ENCODE results near the gene TRIM3.

TRIM3 gene

DNA sequence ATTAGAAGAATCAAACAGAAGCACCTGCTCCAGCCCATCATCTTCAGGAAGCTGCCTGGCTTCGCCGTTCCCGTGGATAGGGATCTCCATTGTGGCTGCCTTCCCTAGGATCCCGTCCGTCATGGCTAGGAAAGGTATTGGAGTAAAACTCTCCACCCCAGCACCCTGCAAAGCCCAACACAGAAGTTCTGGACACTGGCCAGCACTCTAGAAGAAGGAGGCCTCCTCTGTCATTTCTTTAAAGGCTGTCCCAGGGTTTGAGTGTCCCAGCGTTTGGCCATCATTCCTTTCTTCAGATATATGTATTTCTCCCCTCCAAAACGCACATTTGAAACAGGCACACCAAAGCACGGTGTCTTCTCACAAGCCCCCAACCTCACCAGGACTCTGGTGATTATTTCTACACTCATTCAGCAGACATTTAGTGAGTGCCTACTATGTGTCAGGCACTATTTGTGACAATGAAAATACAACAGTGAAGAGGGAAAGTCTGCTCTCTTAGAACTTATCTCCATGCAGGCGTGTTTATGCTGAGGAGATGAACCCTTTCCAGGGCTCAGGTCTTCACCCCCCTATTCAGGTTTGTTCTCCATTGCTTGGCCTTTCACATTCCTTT, 6.7 kb upstream of the TRIM3 start:
- DNase-seq = no peak

DNA sequence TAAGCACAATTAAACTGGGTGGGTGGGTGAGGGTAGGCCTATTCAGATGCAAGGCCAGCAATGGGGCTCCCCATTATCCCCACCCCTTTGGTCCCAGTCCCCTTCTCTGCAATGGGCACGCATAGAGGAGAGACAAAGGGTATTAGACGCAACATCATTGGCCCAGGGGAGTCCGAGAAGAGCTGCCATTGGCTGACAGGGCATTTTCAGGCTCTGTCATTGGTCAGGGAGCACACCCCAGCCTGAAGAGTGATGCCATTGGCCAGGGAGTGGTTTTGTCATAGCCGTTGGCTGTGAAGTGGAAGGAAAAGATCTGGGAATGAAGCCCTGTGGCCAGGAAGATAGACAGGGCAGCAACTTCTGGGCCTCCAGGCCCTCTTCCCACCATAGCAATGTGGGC, 2.8 kb upstream of the TRIM3 start:
- DNase-seq = no peak

DNA sequence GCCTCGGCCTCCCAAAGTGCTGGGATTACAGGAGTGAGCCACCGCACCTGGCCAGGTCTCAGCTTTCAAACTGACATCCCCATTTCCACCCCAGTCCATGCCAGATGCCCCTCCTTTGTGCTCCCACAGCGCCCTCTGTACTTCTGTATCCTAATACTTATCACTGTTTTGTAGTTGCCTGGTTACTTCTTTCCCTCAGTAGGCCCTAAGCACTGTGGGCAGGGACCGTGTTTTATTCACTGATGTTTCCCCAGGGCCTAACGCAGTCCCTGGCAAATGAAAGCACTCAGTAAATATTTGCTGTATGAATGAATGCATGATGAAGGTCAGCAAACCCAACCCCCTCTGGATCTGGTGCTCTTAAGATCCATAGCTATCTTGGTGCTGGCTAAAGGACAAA, 2.2 kb upstream of the TRIM3 start:
- no peak for DNase-seq

DNA sequence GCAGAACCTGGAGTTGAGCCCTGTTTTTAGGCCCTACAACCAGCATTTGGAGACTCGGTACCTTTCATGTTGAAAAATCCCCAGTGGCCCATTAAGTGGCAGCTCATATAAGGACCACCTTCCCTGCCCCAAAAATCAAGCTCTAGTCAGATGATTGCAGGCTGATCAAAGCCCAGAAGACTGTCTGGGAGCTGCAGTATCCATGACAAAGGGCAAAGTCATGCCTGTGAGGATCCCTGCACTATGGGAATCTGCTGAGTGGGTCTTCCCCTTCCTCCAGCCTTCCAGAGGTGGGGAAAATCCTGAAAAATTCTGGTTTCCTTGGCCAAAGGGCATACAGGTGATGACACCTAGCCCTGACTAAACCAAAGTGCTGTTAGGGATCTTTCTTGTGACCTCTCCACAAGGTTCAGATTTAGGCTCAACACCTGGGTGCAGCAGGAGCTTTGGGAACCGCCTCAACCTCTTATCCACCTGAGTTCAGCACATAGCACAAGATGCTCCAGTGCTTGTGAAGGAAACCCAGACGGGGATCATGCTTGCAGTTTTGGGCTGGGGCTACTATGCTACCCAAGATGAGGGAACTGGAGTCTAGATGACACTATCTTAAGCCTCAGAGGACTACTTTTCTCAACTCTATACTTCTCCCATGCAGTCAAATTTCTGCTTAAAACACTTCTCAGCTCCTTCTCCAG, 1.2 kb upstream of the TRIM3 start:
- no peak for DNase-seq

DNA sequence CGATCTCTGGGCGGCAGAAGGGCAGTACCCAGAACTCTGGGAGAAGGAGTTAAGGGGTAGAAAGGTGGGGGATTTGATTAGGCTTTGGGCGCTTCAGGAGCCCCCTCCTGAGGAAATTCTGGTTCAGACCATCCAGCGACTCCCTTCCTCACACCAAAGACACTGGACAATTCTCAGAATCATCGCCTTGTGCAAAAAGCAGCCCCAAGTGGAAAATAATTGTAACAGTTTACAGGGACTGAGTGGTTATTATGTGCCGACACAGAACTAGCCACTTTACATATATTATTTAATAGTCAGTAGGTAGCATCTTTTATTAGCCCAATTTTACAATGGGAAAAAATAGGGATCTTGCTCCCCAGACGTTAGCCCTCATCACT, 662 bp upstream of the TRIM3 start:
- DNase-seq = no peak

DNA sequence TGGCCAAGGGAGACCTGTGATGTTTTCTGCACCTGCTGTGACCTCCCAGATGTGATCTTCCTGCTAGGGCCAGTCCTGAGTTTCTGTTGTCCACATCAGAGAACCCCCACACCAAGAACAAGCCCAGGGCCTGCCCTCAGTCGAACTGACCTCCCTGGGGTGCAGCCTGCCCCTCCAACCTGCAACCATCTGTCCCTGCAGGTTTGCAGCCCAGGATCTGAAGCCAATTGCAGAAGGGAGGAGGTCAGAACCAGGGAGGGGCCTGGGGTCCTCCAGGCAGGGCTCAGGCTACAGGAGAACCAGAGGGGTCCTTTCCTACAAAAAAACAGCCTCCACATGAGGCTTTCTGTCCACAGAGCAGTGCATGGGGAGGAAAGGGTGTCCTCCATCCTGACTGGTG, 807 bp downstream of the TRIM3 start:
- no peak for DNase-seq

DNA sequence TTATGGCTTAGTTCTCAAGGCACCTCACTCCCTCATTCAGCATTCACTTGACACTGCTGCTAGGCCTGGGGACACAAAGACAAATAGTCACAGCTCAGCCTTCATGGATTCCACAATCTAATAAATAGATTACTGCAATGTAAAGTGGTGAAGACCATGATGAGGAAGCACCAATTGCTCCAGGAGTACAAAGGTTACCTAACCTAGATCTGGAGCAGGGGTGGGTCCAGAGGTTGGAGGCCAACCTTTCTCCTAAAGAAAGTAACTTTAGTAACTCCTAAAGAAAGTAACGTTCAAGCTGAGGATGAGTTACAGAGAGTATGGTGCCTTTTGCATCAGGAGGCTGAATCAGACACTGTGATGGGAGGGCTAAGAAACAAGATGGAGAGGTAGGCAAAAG, 4.1 kb downstream of the TRIM3 start:
- DNase-seq = no peak

DNA sequence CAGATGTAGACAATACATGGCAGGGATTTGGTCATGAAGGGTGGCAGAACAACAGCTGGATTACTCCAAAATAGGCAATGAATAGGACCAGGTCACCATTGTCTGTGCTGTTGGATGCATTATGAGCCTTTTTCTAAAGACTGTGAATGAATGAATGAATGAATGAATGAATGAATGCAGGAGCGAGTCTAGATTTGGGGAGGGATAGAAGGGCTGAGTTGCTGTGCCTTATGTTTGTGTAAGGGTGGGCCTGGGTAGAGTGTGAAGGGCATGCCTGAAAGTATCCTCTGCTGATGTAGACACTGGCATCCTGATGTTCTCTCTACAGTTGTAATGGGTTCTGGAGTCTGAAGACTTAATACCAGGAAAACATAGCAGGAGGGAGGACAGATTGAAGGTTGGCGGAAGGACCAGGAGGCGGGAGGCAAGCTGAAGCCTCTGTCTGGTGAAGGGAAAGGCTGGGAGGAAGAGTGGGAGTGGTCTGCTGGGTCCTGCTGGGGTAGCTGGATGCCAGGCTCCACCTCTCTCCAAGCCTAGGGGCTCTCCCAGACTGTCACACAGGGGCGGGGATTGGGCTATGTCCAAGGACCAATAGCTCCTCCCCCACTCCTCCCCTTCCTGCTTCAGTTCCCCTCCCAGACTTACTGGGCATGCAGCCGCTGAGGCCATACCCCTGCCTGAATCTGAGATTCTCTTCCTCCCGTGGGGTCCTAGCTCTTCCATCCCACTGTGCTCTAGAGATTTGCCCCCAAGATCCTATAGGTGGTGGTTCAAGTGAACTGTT, 4.8 kb downstream of the TRIM3 start:
- DNase-seq = no peak

DNA sequence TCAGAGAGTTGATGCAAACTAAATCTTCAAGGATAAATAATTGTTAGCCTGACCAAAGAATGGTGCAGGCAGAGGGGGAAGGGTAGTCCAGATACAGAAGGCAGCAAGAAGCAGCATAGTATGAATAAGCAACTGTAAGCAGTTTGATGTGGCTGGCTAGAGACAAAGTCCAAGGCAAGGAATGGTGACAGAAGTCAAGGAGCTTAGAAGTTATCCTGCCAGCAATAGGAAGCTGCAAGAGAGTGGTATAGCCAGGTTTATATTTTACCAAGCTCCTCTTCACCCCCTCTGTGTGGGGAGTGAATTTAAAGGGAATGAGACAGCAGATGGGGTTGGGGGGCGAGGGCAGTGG, 14.7 kb downstream of the TRIM3 start:
- DNase-seq = no peak

DNA sequence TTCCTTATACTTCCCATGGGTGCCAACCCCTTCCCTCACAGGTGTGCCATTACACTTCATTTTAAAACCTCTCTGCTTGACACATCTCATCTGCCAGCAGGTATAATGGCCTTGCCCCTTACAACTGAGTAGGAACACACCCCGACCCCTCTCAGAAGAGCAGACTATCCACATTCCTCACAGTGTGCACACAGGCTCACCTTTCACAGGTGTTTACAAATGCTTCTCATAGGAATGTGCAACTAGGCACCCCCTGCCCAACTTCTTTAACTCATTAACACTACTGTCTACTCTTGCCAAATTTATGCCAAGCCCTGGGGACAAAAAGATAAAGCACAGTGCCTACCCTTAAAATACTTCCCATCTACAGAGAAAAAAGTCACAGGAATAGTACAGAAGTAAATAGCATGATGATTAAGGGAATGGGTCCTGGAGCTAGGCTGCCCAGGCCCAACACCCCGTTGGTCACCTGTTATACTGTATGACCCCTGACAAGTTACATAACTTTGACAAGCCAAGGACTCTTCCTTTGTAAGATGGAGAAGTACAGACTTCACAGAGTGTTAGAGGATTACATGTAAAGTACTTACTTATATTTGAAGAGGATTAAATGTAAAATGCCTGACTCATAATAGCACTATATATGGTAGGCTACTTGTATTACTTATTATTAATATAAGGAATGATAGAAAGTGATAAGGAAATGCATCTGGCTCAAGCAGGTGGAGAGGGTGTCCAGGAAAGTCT, 15.2 kb downstream of the TRIM3 start:
- DNase-seq = no peak

DNA sequence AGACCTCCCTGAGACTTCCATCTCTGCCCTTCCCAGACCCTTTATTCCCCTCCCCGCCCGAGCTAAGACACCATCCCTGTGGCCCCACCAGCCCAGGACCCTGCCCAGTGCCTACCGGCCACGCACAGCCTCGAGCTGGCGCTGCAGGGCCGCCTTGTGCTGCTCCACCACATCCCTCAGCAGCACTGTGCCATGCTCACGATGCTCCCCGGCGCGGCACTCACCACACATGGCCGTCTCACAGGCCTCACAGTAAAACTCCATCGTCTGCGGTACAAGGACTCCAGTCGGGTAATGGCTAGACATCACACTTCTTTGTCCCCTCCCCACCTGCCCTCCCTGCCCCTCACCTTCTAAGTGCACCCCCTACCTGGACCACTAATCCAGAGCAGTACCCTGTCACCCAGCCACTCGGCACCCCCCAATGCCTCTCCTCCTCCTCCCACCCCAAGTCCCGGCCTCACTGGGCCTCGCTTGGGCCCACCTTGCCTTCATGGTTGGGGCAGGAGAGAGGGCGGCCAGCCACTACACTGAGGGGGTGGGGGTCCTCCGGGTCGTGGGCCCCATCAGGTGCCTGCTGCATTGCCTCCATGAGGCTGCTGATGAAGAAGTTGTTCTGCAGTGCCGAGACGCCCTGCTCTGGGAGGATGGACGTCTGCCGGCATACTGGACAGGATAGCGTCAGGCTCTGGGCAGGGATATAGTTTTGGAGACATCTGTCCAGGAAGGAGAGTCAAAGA, 16.0 kb downstream of the TRIM3 start:
- DNase-seq = no peak

DNA sequence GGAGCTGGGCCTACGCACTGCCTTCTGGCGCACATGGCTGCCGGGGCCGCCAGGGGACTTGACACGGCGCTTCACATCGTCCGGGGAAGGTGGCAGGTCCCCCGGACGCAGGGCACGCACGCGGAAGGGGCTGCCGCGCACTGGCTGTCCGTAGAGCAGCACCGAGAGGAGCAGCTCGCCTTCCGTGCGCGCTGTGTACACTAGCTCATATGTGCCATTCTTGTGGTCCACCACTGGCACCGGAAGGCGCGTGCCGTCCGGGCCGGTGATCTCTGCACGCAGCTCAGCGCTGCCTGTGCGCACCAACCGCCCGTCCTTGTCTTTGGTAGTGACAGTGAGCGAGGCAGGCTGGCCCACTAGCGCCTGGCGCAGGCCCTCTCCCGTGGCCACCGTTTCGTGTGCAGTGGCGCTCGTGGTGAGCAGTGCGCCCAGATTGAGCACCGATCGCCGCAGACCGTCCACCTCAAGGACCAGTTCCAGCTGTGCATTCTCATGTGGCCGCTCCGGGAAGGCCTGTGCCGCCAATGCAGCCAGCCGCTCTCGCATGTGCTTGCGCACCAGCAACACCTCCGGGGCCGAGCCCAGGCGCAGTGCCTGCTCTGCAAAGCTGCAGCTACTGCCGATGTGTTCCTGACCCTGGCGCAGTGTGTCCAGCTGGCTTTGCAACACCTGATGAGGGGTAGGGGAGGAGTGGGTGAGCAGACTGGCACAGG, 17.2 kb downstream of the TRIM3 start:
- DNase-seq = no peak

DNA sequence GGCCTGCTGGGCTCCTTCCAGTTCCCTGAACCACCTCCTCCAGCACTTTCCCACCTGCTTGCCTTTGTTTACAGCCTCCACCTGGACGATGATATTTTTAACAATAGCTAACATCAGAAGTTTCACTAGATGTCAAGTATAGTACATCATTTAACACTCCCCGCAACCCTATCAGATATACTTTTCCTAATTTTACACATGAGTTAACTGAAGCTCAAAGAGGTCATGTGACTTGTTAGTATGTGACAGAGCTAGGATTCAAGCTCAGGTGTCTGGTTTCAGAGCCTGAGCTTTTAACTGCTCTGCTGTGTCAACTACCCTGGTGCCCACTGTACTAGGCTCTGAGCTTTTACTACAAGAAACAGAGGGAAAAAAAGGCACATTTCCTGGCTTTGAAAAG, 18.7 kb downstream of the TRIM3 start:
- no peak for DNase-seq

DNA sequence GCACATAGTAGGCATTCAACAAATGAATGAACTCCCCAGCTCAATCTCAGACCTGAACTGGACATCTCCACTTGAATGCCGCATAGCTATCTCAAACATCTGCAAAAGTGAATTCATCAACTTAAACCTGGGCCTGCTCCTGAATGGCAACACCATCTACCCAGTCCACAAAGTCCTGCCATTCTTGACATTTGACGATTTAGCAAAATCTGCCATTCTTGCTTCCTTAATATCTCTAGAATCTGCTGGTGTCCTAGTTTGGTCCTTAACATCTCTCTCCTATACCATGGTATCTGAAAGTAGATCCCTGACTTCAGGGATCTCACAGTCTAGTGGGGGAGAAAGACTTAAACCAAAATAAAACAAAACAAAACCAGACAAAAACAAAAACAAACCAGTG, 20.6 kb downstream of the TRIM3 start:
- DNase-seq = no peak

DNA sequence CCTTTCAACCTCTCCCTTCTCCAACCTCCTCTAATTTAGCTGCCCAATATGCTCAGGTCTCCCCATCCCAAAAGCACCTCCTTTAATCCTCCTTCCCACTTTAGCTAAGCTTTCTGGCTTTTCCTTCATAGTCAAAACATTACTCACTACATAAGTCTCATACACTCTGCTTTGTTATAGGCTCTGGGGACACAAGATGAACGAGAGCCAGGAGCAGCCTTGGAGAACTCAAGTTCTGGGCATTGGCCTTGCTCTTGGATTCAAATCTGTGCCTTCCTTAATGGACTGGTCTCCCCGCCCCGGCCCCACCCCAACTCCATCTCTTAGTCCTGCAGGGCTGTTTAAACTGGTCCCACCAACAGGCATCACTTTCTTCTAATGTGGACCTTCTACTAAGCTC, 21.5 kb downstream of the TRIM3 start:
- DNase-seq = no peak

DNA sequence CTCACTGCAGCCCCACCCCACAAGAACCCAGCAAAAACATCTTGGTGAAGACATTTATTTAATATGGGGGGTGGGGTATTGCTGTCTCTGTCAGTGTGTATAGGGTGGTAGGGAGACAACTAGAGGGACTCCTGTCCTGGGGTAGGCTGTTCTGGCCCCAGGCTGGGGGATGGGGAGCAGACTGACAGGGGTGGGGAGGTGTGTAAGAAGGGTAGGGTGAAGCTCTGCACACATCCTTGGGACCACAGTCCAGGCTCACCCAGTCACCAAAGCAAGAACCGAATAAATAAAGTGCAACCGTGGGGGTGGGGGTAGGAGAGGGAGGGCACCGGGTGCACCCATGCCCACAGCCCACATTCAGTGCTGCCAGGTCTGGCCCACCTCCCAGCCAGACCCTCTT, 25.2 kb downstream of the TRIM3 start:
- DNase-seq = no peak

DNA sequence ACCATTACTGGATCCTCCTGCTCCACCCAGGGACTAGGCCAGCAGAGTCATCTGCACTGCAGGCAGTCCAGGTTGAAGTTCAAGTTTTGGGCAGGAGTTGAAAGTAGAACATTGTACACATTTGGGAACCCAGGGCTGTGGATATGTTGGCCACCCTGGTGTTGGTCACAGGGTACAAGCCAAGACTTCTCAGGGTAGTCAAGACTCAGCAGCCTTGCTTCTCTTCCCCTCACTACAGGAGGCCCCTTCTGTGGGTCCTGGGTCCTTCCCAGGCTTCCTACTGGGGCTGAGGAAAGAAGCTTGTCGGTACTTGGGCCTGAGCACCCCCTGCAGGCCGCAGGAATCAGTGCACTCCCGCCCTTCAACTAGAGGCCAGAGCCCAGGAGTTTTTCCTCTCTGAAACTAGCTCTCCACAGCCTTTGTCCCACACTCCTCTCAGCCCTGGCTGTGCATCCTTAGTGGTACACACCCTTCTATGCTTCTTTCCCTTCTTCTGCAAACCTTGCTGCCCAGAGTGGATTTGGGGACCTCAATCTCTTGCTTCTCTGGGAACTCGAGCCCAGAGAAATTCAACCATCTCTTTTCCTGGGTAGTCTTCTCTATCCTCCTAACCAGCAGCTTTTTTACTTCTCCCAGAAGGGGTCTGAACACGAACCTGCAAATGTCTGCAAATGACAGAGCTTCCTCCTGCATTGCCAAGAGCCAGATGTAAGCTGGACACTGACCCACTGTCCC, 30.3 kb downstream of the TRIM3 start:
- peak; percentile 66 for DNase-seq

DNA sequence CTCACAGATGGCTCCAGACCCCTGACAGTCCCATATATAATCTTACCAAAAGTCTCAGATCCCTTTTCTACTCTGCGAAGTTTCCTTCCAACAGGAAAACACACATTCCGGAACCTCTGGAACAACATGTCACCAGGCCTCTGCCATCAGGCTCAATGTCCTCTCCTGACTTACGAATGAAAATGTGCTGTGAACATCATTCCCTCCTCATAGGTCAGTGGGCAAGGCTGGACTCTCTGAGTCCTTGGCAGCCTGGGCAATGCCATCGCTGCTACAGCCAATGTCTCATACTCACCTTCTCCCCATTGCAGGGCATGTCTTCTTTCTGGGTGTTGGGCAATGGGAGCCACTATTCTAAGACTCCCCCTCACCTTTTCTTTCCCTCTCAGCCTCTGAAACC, 31.3 kb downstream of the TRIM3 start:
- no peak for DNase-seq

DNA sequence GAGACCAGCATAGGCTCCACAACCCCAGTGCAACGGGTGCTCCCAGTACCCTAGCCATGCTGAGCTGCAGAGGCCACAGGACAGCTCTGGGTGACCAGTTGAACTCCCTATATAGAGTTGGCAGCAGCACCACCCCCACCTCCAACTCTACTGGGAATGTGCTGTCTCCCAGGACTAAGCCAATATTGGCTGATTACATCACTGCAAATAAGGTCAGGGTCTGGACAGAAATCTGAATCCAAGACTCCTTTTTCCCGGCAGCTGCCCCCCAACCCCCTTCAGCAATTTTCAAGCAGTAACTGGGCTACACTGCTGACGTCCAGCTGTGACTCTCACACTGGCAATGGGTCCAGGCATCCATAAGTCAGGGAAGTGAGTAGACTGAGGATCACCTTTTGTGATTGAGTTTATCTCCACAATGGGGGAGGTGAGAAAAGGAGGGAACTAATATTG, 32.8 kb downstream of the TRIM3 start, which contains the start of gene HPX:
Gene HPX, minus strand, starts transcription at position 82 of the 453 bp plus-strand sequence. Its CDS starts 24 bp downstream, at position 58.
- no peak for DNase-seq

DNA sequence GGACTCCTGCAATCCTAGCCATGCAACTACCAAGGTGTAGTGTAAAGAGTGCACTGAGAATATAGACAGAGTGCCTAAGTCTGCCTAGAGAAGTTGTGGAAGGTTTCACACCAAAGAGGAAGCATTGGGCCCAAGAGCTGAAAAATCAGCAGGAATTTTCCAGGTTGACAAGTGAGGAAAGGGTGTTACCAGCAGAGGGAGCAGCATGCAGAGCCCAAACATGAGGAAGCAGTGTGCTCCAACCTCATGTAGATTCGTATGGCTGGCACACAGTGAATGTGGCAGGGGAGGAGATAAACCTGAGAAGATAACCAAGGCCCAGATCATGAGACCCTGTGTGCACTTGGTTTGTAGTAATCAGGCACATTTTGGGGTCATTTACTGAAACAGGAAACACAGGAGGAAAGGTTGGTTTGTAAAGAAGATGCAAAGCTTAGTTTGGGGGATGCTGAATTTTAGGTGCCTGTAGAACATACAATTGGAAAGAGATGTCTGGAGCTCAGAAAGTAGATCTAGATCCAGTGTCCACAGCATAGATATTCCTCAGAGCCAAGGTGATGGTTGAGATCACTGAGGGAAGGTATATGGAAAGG, 34.7 kb downstream of the TRIM3 start:
- peak; percentile 55 for DNase-seq

DNA sequence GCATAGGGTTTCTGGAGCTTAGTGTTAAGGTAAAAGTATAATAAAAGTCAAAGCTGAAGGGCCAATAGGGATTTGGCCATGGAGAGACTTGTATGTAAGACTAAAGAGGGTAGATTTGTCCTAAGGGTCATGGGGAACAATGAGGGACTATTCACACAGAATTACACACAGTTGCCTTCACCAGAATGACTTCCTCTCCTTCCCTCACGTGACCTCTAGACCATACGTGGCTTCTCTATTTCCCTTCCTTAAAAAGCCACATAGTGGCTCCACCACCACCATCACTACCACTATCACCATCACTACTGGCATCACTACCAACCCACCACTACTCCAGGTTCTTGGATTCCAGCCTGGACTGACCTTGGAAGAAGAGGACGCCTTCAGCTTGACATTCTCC, 35.7 kb downstream of the TRIM3 start:
- DNase-seq = peak; percentile 35
